Spleen (tissue), 7 donors: ENCODE measurements around the gene AURKAIP1.

ENCODE experiments used
- POLR2AphosphoS5 ChIP-seq, 3 donors: sonication (generic); formaldehyde crosslinking; IDR thresholded peaks; one replicate each; pipeline ENCODE4 v1.5.1; 2017; ENCODE audit warnings: antibody characterized with exemption in 3 of 3
- TF ChIP-seq, protein P1 (sequence below), 11 experiments: fragments of 200-600 bp in 7 of 11; fragments of 450-650 bp in 4 of 11; sonication (generic) in 4 of 11; IDR thresholded peaks in 8 of 11; conservative IDR thresholded peaks in 3 of 11; 1 replicate in 7 of 11; 2 replicates in 4 of 11; pipeline versions ENCODE4 v1.4.0 to v1.8.0; 2016 to 2021; ENCODE audit warnings: antibody characterized with exemption in 11 of 11, inconsistent platforms in 4 of 11, mild to moderate bottlenecking in 1 of 11
- donor health status: DM: no; HTN: no; CAD: no; lungs with moderate emphysema.
- donor health status: DM: no; HTN: no; CAD: no.
- donor health status: DM: no; HTN: no; CAD: no.

DNA sequence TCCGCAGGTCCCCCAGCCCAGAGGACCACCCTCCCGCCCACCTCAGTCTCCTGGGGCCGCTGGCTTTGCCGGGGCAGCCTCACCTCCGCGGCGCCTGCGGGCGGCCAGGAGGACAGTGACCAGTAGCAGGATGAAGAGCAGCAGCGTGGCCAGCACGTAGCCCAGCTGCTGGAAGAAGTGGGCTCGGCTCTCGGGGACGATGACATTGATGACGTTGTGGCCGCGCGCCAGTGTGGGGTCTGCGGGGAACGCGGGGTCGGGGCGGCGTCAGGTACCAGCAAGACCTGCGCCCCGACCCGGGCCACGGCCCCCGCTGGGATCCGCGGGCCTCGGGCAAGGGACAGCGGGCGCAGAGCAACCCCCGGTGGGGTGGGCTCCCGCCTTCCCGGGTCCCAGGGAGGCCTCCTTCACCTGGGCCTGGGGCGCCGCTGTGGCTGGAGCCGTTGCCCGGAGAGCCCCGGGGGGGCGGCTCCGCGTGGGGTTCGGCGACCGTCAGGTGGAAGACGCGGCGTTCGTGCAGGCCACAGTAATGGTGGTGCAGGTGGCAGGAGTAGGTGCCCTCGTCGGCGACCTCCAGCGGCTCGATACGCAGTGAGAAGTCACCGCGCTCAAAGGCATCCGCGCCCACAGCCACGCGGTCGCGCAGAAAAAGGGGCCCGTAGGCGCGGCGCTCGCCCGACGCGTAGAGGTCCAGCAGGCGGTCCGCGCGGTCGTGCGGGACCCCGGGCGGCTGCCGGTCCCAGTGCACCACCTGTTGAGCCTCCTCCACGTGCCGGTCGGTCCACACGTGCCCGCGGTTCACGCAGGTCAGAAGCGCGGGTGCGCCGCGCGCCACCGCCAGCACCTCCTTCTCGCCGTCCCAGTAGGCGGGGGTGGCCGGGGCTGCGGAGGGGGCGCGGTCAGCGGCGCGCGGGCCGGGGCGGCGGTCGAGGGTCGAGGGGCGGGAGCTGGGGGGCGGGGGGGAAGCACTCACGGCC lies 20.4 kb downstream of the AURKAIP1 start:
- TF ChIP-seq, protein P1, sequence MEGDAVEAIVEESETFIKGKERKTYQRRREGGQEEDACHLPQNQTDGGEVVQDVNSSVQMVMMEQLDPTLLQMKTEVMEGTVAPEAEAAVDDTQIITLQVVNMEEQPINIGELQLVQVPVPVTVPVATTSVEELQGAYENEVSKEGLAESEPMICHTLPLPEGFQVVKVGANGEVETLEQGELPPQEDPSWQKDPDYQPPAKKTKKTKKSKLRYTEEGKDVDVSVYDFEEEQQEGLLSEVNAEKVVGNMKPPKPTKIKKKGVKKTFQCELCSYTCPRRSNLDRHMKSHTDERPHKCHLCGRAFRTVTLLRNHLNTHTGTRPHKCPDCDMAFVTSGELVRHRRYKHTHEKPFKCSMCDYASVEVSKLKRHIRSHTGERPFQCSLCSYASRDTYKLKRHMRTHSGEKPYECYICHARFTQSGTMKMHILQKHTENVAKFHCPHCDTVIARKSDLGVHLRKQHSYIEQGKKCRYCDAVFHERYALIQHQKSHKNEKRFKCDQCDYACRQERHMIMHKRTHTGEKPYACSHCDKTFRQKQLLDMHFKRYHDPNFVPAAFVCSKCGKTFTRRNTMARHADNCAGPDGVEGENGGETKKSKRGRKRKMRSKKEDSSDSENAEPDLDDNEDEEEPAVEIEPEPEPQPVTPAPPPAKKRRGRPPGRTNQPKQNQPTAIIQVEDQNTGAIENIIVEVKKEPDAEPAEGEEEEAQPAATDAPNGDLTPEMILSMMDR (IDR thresholded peaks at IDR 0.05 in 8 of 11, conservative IDR thresholded peaks at IDR 0.05 in 3 of 11) = no peak
- peak in 2 of 3 donors; percentile 18 to 47 for TF ChIP-seq POLR2AphosphoS5 (IDR thresholded peaks at IDR 0.05)
